Measurements from ENCODE around the gene MRPL17. TPM values are rescaled to one million over a fixed set of nuclear protein-coding genes. Genes with fewer than 3 reads are reported as not detected.

Gene MRPL17
- total and polyA plus RNA-seq, 2 of the 13 experiments (the other 11 are each of a cell fraction or from before 2014, with no cell fraction given) = 59.4 to 90.0 TPM

DNA sequence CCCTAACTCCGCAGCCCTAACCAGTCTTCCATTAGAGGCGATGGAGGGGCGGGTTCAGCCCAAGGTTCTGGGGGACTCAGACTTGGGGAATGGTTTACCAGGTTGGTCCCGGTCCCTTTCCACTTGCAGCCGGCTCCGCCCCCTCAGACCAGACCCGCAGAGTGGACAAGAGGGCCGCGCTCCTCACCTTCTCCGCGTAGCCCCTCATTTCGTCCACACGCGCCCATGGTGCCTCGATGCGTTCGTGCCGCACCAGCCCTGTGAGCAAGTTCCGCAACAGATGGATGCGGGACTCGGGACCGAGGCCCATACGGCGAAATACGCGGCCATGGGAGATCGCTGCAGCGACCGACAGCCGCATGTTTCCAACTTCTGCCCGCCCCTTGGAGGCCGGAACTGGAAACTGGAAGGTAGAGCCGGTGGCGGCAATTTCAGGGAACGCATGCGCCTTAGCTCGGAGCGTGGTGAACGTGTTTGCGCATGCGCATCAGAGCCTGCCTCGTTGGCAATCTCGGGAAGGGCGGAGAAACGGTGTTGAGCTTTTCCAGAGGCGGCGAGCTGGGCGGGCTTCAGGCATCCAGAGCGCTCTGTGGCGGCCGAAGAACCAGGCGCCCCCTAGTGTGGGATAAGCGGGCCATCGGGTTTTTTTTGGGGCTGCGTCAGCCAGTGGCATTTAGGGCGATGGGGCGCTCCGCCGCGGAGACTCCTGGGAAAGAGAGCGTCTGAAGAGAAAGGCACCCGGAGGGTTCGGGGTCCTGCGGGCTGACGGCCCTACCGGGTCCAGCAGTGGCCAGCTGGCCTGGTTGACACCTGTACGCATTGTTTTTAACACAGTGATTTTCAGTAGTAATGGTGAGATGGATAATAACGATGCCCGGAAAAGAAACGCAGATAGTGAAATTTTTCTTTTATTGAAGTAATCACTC lies at the start of gene MRPL17 (continued):
- TF ChIP-seq, protein P1, sequence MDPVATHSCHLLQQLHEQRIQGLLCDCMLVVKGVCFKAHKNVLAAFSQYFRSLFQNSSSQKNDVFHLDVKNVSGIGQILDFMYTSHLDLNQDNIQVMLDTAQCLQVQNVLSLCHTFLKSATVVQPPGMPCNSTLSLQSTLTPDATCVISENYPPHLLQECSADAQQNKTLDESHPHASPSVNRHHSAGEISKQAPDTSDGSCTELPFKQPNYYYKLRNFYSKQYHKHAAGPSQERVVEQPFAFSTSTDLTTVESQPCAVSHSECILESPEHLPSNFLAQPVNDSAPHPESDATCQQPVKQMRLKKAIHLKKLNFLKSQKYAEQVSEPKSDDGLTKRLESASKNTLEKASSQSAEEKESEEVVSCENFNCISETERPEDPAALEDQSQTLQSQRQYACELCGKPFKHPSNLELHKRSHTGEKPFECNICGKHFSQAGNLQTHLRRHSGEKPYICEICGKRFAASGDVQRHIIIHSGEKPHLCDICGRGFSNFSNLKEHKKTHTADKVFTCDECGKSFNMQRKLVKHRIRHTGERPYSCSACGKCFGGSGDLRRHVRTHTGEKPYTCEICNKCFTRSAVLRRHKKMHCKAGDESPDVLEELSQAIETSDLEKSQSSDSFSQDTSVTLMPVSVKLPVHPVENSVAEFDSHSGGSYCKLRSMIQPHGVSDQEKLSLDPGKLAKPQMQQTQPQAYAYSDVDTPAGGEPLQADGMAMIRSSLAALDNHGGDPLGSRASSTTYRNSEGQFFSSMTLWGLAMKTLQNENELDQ (CRISPR knock-in tag; IDR thresholded peaks at IDR 0.05; ENCODE audit: borderline replicate concordance) = no peak
- no peak; the same call in 1 of the 2 replicates for TF ChIP-seq ZBTB42 (CRISPR knock-in tag; IDR thresholded peaks at IDR 0.05)
- TF ChIP-seq EHMT2 (IDR thresholded peaks at IDR 0.05; ENCODE audit: borderline replicate concordance, low read depth, low read length) = no peak
- no peak for TF ChIP-seq GMEB2 (CRISPR knock-in tag; IDR thresholded peaks at IDR 0.05; ENCODE audit: low read depth)
- peak; percentile 97 for TF ChIP-seq CCDC6 (CRISPR knock-in tag; IDR thresholded peaks at IDR 0.05)
- TF ChIP-seq, protein P2, sequence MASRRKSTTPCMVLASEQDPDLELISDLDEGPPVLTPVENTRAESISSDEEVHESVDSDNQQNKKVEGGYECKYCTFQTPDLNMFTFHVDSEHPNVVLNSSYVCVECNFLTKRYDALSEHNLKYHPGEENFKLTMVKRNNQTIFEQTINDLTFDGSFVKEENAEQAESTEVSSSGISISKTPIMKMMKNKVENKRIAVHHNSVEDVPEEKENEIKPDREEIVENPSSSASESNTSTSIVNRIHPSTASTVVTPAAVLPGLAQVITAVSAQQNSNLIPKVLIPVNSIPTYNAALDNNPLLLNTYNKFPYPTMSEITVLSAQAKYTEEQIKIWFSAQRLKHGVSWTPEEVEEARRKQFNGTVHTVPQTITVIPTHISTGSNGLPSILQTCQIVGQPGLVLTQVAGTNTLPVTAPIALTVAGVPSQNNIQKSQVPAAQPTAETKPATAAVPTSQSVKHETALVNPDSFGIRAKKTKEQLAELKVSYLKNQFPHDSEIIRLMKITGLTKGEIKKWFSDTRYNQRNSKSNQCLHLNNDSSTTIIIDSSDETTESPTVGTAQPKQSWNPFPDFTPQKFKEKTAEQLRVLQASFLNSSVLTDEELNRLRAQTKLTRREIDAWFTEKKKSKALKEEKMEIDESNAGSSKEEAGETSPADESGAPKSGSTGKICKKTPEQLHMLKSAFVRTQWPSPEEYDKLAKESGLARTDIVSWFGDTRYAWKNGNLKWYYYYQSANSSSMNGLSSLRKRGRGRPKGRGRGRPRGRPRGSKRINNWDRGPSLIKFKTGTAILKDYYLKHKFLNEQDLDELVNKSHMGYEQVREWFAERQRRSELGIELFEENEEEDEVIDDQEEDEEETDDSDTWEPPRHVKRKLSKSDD (CRISPR knock-in tag; IDR thresholded peaks at IDR 0.05; ENCODE audit: low read depth) = peak; percentile 88
- TF ChIP-seq ZNF614 (CRISPR knock-in tag; IDR thresholded peaks at IDR 0.05; ENCODE audit: borderline replicate concordance) = peak; percentile 88
- TF ChIP-seq ZNF468 (CRISPR knock-in tag; IDR thresholded peaks at IDR 0.05) = 0 out of 2 replicates have a peak, but pooled peaks have one; percentile 35
- no peak; the same call in none of the 2 replicates for TF ChIP-seq KIAA2018 (CRISPR knock-in tag; IDR thresholded peaks at IDR 0.05; ENCODE audit: borderline replicate concordance)
- peak; percentile 85 for TF ChIP-seq KMT2B (CRISPR knock-in tag; IDR thresholded peaks at IDR 0.05)

Data from HepG2 (cell line).